CD4-positive, CD25-positive, alpha-beta regulatory T cell (primary cell): ENCODE data around the gene CAPN13. TPM values are rescaled to one million over a fixed set of nuclear protein-coding genes. Genes with fewer than 3 reads are reported as not detected.

Source experiments
- ATAC-seq, 2 donors: fragments of 150-1000 bp; cut with Tn5 transposase; one replicate each; pipeline ENCODE4 v1.10.0; 2021; ENCODE audit warnings: low read depth in 2 of 2, moderate number of reproducible peaks in 2 of 2, moderate library complexity in 1 of 2
- DNase-seq, 3 donors: peaks; one replicate each; pipeline versions ENCODE4 v3.0.0 to v3.0.0-alpha.2; 2012 to 2022; ENCODE audit warnings: mixed read lengths in 1 of 3
- H3K27ac ChIP-seq: one replicate; pipeline ENCODE4 v1.7.0; 2013; ENCODE audit warnings: mild to moderate bottlenecking, low read length; ENCODE audit not compliant: insufficient read depth, poor library complexity, severe bottlenecking
- H3K27me3 ChIP-seq: one replicate; pipeline ENCODE4 v1.7.0; 2013; ENCODE audit warnings: low read length; ENCODE audit not compliant: control insufficient read depth, insufficient read depth
- H3K36me3 ChIP-seq: one replicate; pipeline ENCODE4 v1.7.0; 2013; ENCODE audit warnings: mild to moderate bottlenecking, low read length, moderate library complexity; ENCODE audit not compliant: control insufficient read depth, insufficient read depth
- H3K4me1 ChIP-seq: 2 replicates; pipeline ENCODE4 v1.7.0; 2013; ENCODE audit warnings: mild to moderate bottlenecking, low read length; ENCODE audit not compliant: insufficient read depth, control insufficient read depth, poor library complexity, severe bottlenecking
- H3K4me3 ChIP-seq: one replicate; pipeline ENCODE4 v1.7.0; 2013; ENCODE audit warnings: low read depth, mild to moderate bottlenecking, low read length, moderate library complexity
- H3K9me3 ChIP-seq, 2 experiments: 1 replicate in 1 of 2; 2 replicates in 1 of 2; pipeline ENCODE4 v1.7.0; 2013; ENCODE audit warnings: low read length in 2 of 2, mild to moderate bottlenecking in 1 of 2, moderate library complexity in 1 of 2; ENCODE audit not compliant: control insufficient read depth in 2 of 2
- H3K27ac Mint-ChIP-seq, 3 donors: one replicate each; pipeline ENCODE4 v1.8.0; 2020 to 2022; ENCODE audit warnings: mild to moderate bottlenecking in 3 of 3, mixed read lengths in 3 of 3, moderate library complexity in 2 of 3
- H3K27me3 Mint-ChIP-seq: one replicate; pipeline ENCODE4 v1.8.0; 2022; ENCODE audit warnings: mild to moderate bottlenecking, mixed read lengths
- H3K36me3 Mint-ChIP-seq: one replicate; pipeline ENCODE4 v1.8.0; 2020; ENCODE audit warnings: mixed read lengths
- H3K4me1 Mint-ChIP-seq, 4 donors: one replicate each; pipeline ENCODE4 v1.8.0; 2020 to 2022; ENCODE audit warnings: mixed read lengths in 4 of 4, mild to moderate bottlenecking in 1 of 4
- H3K4me3 Mint-ChIP-seq, 4 donors: one replicate each; pipeline ENCODE4 v1.8.0; 2020 to 2022; ENCODE audit warnings: mild to moderate bottlenecking in 4 of 4, mixed read lengths in 4 of 4, moderate library complexity in 3 of 4
- H3K9me3 Mint-ChIP-seq, 7 donors: one replicate each; pipeline ENCODE4 v1.8.0; 2020 to 2022; ENCODE audit warnings: mixed read lengths in 7 of 7, mild to moderate bottlenecking in 3 of 7, moderate library complexity in 2 of 7
- polyA plus RNA-seq, 4 donors: library from polyadenylated mRNA; unstranded; fragments of 300-500 nt; fragmentation: Illumina TruSeq; gene quantifications; one replicate each; pipeline ENCODE4 v1.2.3, GENCODE V29; 2021
- total RNA-seq: library from RNA; stranded (reverse); gene quantifications from one replicate; pipeline ENCODE4 v1.2.3, GENCODE V29; 2022

Gene CAPN13, protein sequence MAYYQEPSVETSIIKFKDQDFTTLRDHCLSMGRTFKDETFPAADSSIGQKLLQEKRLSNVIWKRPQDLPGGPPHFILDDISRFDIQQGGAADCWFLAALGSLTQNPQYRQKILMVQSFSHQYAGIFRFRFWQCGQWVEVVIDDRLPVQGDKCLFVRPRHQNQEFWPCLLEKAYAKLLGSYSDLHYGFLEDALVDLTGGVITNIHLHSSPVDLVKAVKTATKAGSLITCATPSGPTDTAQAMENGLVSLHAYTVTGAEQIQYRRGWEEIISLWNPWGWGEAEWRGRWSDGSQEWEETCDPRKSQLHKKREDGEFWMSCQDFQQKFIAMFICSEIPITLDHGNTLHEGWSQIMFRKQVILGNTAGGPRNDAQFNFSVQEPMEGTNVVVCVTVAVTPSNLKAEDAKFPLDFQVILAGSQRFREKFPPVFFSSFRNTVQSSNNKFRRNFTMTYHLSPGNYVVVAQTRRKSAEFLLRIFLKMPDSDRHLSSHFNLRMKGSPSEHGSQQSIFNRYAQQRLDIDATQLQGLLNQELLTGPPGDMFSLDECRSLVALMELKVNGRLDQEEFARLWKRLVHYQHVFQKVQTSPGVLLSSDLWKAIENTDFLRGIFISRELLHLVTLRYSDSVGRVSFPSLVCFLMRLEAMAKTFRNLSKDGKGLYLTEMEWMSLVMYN
- total RNA-seq = not detected
- polyA plus RNA-seq = not detected

DNA sequence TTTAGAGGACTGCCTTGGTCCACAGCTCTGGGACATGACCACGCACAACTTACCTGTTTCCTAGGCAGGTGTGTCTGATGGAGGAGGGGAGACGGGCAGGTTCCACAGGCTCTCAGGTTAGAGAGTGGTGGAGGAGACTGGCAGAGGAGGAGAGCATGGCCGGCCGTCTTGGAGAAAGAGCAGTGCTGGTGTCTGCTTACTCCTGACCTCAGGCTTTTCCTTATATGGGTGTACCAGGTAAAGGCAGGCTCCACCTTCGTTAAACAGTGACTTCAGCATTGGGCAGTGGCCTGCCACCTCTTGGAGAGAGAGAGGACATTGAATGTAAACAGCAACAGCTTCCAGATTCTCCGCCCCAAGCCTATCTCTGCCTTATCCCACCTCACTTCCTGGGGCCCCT, at the start of gene CAPN13:
CAPN13 (minus strand) TSS at position 198 of the 400 bp plus-strand sequence. CDS start 20,121 bp downstream, outside the sequence.
- Histone ChIP-seq H3K27ac (no peak within 1 kb of the TSS), H3K4me3 (no peak within 1 kb of the TSS), H3K36me3 (no peaks in the 10 kb centered on the region), H3K27me3 (no peaks in the 10 kb centered on the region), H3K9me3 (no peaks in the 10 kb centered on the region), H3K4me1 (no peaks in the 10 kb centered on the region)
- Mint-ChIP-seq H3K27me3 (peaks cover 5% of the 10 kb centered on the region), H3K4me1 (no peaks in the 10 kb centered on the region), H3K27ac (no peak within 1 kb of the TSS), H3K36me3 (no peaks in the 10 kb centered on the region), H3K4me3 (no peak within 1 kb of the TSS), H3K9me3 (peaks cover 0 to 1% (median 0%) of the 10 kb centered on the region in 7 donors)
- DNase-seq (no peak), ATAC-seq (no peak)

DNA sequence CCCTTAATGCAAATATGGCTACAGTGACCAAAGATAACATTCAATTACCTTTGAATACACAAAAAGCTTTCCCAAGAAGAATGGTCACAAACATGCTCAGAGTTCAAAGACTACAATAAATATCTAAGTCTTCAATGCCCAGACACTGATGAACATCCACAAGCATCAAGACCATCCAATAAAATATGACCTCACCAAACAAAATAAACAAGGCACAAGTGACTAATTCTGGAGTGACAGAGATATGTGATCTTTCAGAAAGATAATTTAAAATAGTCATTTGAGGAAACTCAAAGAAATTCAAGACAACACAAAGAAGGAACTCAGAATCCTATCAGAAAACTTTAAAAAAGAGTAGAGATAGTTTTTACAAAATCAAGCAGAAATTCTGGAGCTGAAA, 40.6 kb upstream of the CAPN13 start:
- H3K36me3 ChIP-seq = no peaks in the 10 kb centered on the region
- Mint-ChIP-seq H3K4me3 (no peak overlapping the region), H3K9me3 (peaks cover 0 to 19% (median 6%) of the 10 kb centered on the region in 7 donors), H3K27ac (no peak overlapping the region), H3K27me3 (peaks cover 9% of the 10 kb centered on the region), H3K36me3 (peaks cover 3% of the 10 kb centered on the region), H3K4me1 (no peaks in the 10 kb centered on the region)
- H3K4me1 ChIP-seq = no peaks in the 10 kb centered on the region
- H3K27me3 ChIP-seq = peaks cover 6% of the 10 kb centered on the region
- no peak for DNase-seq
- no peak overlapping the region for H3K27ac ChIP-seq
- ATAC-seq = no peak
- H3K9me3 ChIP-seq = no peaks in the 10 kb centered on the region
- no peak overlapping the region for H3K4me3 ChIP-seq

DNA sequence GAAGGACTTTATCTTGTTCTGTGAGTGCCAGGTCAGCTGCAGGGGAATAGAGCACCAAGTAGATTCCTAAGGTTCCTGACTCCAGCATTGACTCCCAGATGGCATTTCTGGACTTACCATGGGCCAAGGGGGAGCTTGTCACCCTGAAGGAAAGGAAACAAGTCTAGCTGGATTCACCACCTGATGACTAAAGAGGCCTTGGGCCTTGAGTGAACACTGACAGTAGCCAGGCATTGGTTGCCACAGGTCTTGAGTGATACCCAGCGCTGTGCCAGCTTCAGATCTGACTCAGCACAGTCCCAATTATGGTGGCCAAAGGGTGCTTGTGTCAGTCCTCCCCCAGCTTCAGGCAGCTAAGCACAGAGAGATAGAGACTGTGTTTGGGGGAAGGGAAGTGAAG, 40.1 kb upstream of the CAPN13 start:
- Mint-ChIP-seq H3K9me3 (peaks cover 0 to 19% (median 6%) of the 10 kb centered on the region in 7 donors), H3K27me3 (peaks cover 9% of the 10 kb centered on the region), H3K36me3 (peaks cover 3% of the 10 kb centered on the region), H3K27ac (no peak overlapping the region), H3K4me1 (no peaks in the 10 kb centered on the region), H3K4me3 (no peak overlapping the region)
- no peak for ATAC-seq
- H3K27me3 ChIP-seq = peaks cover 6% of the 10 kb centered on the region
- DNase-seq = no peak
- H3K4me1 ChIP-seq = no peaks in the 10 kb centered on the region
- no peak overlapping the region for H3K27ac ChIP-seq
- no peaks in the 10 kb centered on the region for H3K9me3 ChIP-seq
- no peaks in the 10 kb centered on the region for H3K36me3 ChIP-seq
- H3K4me3 ChIP-seq = no peak overlapping the region

DNA sequence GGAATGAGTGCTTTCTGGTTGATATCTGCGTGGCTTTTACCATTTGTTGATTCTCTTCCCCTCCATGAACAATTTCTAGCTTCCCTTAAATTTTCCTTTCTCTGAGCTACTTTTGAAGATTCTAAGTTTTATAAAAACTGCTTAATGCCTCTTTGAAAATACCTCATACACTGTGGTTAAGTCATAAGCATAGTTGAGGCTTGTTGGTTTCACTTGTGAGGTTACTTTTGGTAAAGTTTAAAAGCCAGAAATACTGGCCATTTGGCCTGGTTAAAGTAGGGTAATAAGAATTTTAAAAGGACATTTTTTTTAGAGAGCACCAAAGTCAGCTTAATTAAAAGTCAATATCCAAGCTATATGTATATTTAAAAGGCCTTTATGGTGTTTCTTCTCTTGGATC, 21.3 kb upstream of the CAPN13 start:
- H3K4me1 Mint-ChIP-seq = no peaks in the 10 kb centered on the region
- H3K36me3 Mint-ChIP-seq = no peaks in the 10 kb centered on the region
- H3K9me3 ChIP-seq = peaks cover 0 to 4% of the 10 kb centered on the region in 2 experiments
- no peak overlapping the region for H3K4me3 ChIP-seq
- H3K27ac Mint-ChIP-seq = no peak overlapping the region
- DNase-seq (no peak), ATAC-seq (no peak)
- no peaks in the 10 kb centered on the region for H3K4me1 ChIP-seq
- H3K9me3 Mint-ChIP-seq = peaks cover 0 to 9% (median 0%) of the 10 kb centered on the region in 7 donors
- no peaks in the 10 kb centered on the region for H3K27me3 ChIP-seq
- H3K4me3 Mint-ChIP-seq = no peak overlapping the region
- H3K27me3 Mint-ChIP-seq = peaks cover 11% of the 10 kb centered on the region
- H3K36me3 ChIP-seq = no peaks in the 10 kb centered on the region
- H3K27ac ChIP-seq = no peak overlapping the region

DNA sequence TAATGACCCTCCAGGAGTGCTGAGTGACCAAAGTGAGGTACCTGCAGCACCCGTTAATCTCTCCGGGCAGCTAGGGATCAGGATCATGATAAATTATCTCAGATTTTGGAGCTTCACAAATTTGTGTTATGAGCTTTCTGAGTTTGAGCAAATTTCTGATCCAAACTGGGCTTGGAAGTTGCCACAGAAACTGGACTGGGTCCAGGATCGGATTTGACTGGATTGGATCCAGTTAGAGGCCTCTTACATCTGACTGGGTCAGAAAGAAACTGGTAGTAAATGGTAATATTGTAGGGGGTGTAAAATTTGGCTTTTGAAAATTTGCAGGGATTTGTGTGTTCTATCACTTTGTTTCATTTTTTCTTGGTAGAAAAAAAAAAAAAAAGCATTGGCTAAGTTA, 19.7 kb upstream of the CAPN13 start:
- peaks cover 0 to 9% (median 0%) of the 10 kb centered on the region in 7 donors for H3K9me3 Mint-ChIP-seq
- peaks cover 0 to 4% of the 10 kb centered on the region in 2 experiments for H3K9me3 ChIP-seq

DNA sequence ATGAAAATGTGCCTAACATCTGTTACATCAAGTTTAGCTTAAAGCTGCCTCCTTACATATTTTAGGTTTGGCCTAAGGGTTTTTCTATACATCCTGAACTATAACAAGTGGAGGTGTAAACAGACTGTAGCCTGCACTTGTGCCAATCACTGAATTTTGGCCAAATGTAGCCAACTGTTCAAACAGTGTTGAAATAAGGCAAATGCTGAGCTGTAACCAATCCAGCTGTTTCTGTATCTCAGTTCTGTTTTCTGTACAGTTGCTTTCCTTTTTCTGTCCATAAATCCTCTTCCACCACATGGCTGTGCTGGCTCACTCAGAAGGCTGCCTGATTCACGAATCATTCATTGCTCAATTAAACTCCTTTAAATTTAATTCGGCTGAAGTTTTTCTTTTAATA, 19.2 kb upstream of the CAPN13 start:
- Mint-ChIP-seq H3K27ac (no peak overlapping the region), H3K36me3 (no peaks in the 10 kb centered on the region), H3K4me1 (no peaks in the 10 kb centered on the region), H3K9me3 (peaks cover 0 to 9% (median 0%) of the 10 kb centered on the region in 7 donors), H3K27me3 (peaks cover 9% of the 10 kb centered on the region), H3K4me3 (no peak overlapping the region)
- Histone ChIP-seq H3K27ac (no peak overlapping the region), H3K36me3 (no peaks in the 10 kb centered on the region), H3K4me1 (no peaks in the 10 kb centered on the region), H3K27me3 (no peaks in the 10 kb centered on the region), H3K4me3 (no peak overlapping the region), H3K9me3 (peaks cover 0 to 4% of the 10 kb centered on the region in 2 experiments)
- no peak for DNase-seq
- ATAC-seq = no peak

More for the DNA sequence above, 19.7 kb upstream of the CAPN13 start:
- Mint-ChIP-seq H3K4me3 (no peak overlapping the region), H3K27ac (no peak overlapping the region), H3K4me1 (no peaks in the 10 kb centered on the region), H3K36me3 (no peaks in the 10 kb centered on the region), H3K27me3 (peaks cover 6% of the 10 kb centered on the region)
- ATAC-seq (no peak), DNase-seq (no peak)
- Histone ChIP-seq H3K36me3 (no peaks in the 10 kb centered on the region), H3K4me3 (no peak overlapping the region), H3K27me3 (no peaks in the 10 kb centered on the region), H3K4me1 (no peaks in the 10 kb centered on the region), H3K27ac (no peak overlapping the region)

DNA sequence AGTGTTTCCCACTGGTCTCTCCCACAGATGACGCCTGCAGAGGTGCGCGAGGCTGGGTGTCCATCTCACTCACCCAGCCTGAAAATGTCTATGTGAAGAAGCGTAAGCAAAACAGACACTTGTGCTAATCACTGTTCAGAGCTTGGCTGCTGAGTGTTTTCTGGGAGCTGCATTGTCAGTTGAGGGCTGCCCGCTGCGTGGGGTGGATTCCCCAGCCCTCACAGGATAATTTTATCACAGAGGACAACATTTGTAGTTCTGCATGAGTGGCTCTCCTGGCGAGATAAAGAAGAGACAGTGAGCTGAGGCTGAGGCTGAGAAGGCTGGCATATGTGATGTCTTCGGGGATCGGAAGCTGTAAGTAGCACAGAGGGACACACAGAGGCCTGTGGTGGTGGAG, 16.2 kb upstream of the CAPN13 start:
- Mint-ChIP-seq H3K9me3 (peaks cover 0 to 5% (median 0%) of the 10 kb centered on the region in 7 donors), H3K27ac (no peak overlapping the region), H3K4me3 (no peak overlapping the region), H3K4me1 (no peaks in the 10 kb centered on the region), H3K27me3 (peaks cover 9% of the 10 kb centered on the region), H3K36me3 (no peaks in the 10 kb centered on the region)
- H3K4me1 ChIP-seq = no peaks in the 10 kb centered on the region
- no peaks in the 10 kb centered on the region for H3K27me3 ChIP-seq
- peaks cover 0 to 4% of the 10 kb centered on the region in 2 experiments for H3K9me3 ChIP-seq
- no peak overlapping the region for H3K27ac ChIP-seq
- DNase-seq (no peak), ATAC-seq (no peak)
- H3K36me3 ChIP-seq = no peaks in the 10 kb centered on the region
- no peak overlapping the region for H3K4me3 ChIP-seq
